HG02763 (cell line): Measurements from ENCODE around the gene CMIP.

Experiments used
- ATAC-seq: cut with Tn5 transposase; IDR thresholded peaks from one replicate; pipeline ENCODE4 v1.9.1; 2021; ENCODE audit warnings: mild to moderate bottlenecking, moderate library complexity; ENCODE audit not compliant: unreplicated experiment

The CMIP gene

GRCh38 chr16:81545470-81546250, 101.1 kb downstream of the CMIP start:
- no peak for ATAC-seq

GRCh38 chr16:81546781-81547180, 102.2 kb downstream of the CMIP start:
- ATAC-seq: no peak

GRCh38 chr16:81547194-81547938, 102.8 kb downstream of the CMIP start:
- ATAC-seq: no peak

DNA sequence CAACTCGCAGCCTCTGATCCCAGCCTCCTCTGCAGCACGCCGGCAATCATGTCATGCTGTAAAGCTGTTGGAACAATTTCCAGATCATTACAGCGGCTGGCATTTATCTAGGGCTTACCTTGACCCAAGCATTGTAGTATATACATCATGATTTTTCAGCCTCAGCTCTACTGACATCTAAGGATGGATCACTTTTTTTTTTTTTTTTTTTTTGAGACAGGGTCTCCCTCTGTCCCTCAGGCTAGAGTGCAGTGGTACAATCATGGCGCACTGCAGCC, 103.3 kb downstream of the CMIP start:
- no peak for ATAC-seq

GRCh38 chr16:81548551-81548875, 103.9 kb downstream of the CMIP start:
- no peak for ATAC-seq

GRCh38 chr16:81548876-81549546, 104.4 kb downstream of the CMIP start:
- no peak for ATAC-seq

DNA sequence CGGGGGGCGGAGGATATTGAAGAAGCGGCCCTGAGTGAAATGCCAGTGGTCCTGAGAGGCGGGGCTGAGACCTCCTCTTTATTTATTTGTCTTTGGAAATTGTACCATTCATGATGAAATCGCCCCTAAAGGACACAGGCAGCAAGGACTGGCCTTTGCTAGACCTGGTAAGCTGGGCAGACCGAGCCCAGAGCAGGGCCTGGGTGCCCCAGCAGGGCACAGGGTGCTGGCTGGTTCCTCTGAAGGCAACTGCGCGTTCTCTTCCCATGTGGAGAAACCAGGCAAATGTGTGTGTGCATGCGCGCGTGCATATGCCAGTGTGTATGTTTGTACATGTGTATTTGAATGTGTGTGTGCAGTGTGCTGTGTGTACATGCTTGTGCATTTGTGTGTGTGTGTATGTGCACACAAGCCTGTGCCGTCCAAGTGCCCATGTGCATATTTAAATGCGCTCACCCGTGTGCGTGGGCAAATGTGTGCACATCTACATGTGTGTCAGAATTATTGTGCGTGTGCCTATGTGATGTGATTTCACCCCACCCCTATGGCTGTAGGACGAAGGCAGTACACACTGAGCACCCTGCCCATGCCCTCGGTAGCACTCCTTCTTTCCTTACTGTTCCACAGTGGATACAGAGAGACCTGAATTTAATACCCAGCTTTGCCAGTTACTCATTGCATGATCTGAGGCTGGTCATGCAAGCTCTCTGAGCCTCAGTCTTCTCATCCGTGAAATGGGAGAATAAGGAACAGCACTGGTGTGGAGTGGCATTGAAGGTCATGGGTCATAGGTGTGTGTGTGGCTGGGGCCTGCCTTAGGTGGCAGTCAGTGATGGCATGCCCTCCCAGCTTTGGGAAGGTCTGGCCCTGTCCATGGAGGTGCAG, 105.2 kb downstream of the CMIP start:
- ATAC-seq: no peak

- ATAC-seq: no peak
Measured at GRCh38 chr16:81550432-81550808, 105.8 kb downstream of the CMIP start.

DNA sequence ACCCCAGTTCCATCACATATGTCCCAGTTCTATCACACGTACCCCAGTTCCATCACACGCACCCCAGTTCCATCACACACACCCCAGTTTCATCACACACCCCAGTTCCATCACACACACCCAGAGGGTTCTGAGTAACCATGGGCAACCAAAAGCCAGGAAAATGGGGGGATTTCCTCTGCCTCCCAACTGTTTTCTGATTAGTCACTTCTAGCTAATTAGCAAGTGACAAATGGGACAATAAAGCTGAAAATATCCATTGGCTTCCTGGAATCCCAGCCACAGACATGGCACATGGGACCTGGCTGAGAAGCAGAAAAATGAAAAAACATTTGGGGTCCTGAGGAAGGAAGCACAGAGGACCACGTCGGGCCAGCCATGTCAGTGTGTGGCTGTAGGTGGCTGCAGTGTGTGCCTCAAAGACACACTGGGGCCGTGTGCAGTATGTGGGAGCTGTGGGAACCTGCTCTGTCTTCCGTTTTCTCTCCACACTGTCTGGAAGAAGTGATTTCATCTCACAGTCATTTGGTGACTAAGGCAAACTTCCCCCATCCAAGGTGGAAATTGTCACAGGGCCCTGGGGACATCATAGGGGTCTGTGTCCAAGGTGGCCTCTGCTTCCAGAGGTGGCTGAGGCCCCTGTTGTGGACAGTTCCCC, 106.7 kb downstream of the CMIP start:
- ATAC-seq: no peak

- ATAC-seq: no peak
Measured at GRCh38 chr16:81551821-81552304, 107.3 kb downstream of the CMIP start.

- no peak for ATAC-seq
Measured at GRCh38 chr16:81552743-81553079, 108.1 kb downstream of the CMIP start.

- ATAC-seq: no peak
Measured at GRCh38 chr16:81553080-81553813, 108.6 kb downstream of the CMIP start.

GRCh38 chr16:81553814-81554675, 109.4 kb downstream of the CMIP start:
- ATAC-seq: no peak

- ATAC-seq: no peak
Measured at GRCh38 chr16:81554979-81555378, 110.4 kb downstream of the CMIP start.

GRCh38 chr16:81555660-81556059, 111.1 kb downstream of the CMIP start:
- ATAC-seq: no peak

DNA sequence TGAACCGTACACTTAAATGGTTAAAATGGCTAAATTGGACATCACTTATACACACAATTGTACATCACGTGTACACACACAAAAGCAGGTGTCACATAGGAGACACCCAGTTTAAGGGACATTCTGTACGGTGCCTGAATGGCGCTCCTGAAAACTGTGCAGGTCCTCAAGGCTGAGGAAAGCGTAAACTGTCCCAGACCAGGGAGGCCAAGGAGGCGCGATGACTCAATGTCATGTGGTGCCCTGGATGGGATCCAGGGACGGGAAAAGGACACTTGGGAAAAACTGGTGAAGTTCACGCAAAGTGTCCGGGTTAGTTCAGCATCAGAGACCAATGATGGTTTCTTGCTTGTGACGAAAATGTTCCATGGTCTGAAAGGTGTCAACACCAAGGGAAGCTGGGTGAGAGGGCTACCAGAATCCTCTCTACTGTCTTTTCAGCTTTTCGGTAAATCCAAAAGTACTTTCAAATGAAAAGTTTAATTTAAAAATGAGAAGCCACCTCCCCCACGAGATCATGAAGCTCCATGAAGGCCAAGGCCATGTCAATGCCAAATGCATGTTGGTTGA, 112.2 kb downstream of the CMIP start:
- ATAC-seq: no peak

GRCh38 chr16:81558077-81558443, 113.5 kb downstream of the CMIP start:
- ATAC-seq: no peak

GRCh38 chr16:81558444-81559175, 114.0 kb downstream of the CMIP start:
- no peak for ATAC-seq
